GF-D8 (cell line): ENCODE results near the gene MADD.
A peak's percentile ranks its signal among the peaks of the same experiment; 100 is the strongest.

Source experiments
- DNase-seq: peaks from one replicate; lab custom pipeline; 2025; lab: John Stamatoyannopoulos, UW

The MADD gene

GRCh38 chr11:47251751-47252150 is 18.2 kb upstream of the MADD start:
- DNase-seq = no peak

GRCh38 chr11:47253660-47254059 is 16.3 kb upstream of the MADD start:
- no peak for DNase-seq

- no peak for DNase-seq
Measured at GRCh38 chr11:47254386-47254785, 15.5 kb upstream of the MADD start.

GRCh38 chr11:47256374-47256773 is 13.6 kb upstream of the MADD start:
- no peak for DNase-seq

GRCh38 chr11:47257177-47257516 is 12.8 kb upstream of the MADD start:
- DNase-seq = no peak

GRCh38 chr11:47257517-47258316 is 12.2 kb upstream of the MADD start, which contains the start of gene NR1H3:
Gene NR1H3, plus strand, starts transcription at chr11:47257996. Its CDS starts 1,221 bp downstream, at chr11:47259217.
- DNase-seq = no peak

- no peak for DNase-seq
Measured at GRCh38 chr11:47258317-47258902, 11.5 kb upstream of the MADD start.

- DNase-seq = no peak
Measured at GRCh38 chr11:47259232-47259977, 10.5 kb upstream of the MADD start.

- DNase-seq = no peak
Measured at GRCh38 chr11:47260366-47260765, 9.6 kb upstream of the MADD start.

- DNase-seq = no peak
Measured at GRCh38 chr11:47261291-47261800, 8.6 kb upstream of the MADD start.

GRCh38 chr11:47264119-47264518 is 5.8 kb upstream of the MADD start:
- no peak for DNase-seq

GRCh38 chr11:47264521-47264920 is 5.4 kb upstream of the MADD start:
- DNase-seq = no peak

- no peak for DNase-seq
Measured at GRCh38 chr11:47267876-47268275, 2.1 kb upstream of the MADD start.

- no peak for DNase-seq
Measured at GRCh38 chr11:47268448-47269001, 1.4 kb upstream of the MADD start.

- peak; percentile 82 for DNase-seq
Measured at GRCh38 chr11:47269002-47269828, 718 bp upstream of the MADD start.

GRCh38 chr11:47270331-47271271 is 668 bp downstream of the MADD start:
- no peak for DNase-seq

- DNase-seq = no peak
Measured at GRCh38 chr11:47271328-47271727, 1.4 kb downstream of the MADD start.

- no peak for DNase-seq
Measured at GRCh38 chr11:47271961-47272661, 2.2 kb downstream of the MADD start.

- DNase-seq = no peak
Measured at GRCh38 chr11:47272706-47273105, 2.8 kb downstream of the MADD start.
